Dedifferentiated amniotic fluid mesenchymal stem cell (primary cell): Measurements from ENCODE around the gene TMEM11.
"Not testable (repeated sequence)": the region's sequence is repeated elsewhere in the genome, so short reads cannot be mapped to it uniquely, and the experiment has no call there.

ENCODE experiments used
- DNase-seq: peaks from one replicate; pipeline ENCODE4 v3.0.0-alpha.2; 2016; ENCODE audit errors: extremely low spot score

Gene TMEM11

DNA sequence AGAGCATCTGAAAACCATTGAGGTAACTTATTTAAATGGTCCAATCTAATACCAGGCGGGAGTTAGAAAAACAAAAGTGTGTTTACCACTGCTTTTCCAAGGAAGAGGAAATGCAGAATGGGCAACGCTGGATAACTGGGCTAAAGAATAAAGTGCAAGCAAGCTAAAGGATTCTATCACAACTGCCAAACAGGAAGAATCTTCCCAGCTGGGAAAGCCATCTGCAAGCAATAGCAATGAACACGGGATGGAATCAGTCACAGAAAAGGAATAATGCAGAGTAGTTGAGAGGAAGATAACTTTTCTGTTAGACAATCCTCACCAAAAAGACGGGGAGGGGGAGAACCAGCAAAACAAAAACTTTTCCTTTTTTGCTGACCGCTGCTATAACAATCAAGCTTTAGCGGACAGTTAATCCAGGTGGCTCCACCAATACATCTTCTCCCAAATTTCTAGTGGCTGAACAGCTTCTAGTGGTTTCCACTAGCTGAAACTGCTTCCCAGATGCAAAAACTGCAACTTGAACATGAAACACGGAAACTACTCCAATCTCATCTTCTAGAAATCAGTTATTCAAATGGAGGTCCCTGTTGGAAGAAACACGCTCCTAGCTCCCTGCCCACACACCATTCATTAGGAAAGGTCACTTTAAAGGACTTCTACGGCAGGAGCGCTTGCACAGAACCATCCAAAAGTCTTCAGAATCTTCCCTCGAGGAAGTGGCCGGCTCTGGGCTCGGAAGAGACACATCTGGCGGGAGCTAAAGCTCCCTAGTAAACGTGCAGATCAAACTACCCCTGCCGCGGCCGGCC is 929 bp downstream of the TMEM11 start:
- DNase-seq = no peak

DNA sequence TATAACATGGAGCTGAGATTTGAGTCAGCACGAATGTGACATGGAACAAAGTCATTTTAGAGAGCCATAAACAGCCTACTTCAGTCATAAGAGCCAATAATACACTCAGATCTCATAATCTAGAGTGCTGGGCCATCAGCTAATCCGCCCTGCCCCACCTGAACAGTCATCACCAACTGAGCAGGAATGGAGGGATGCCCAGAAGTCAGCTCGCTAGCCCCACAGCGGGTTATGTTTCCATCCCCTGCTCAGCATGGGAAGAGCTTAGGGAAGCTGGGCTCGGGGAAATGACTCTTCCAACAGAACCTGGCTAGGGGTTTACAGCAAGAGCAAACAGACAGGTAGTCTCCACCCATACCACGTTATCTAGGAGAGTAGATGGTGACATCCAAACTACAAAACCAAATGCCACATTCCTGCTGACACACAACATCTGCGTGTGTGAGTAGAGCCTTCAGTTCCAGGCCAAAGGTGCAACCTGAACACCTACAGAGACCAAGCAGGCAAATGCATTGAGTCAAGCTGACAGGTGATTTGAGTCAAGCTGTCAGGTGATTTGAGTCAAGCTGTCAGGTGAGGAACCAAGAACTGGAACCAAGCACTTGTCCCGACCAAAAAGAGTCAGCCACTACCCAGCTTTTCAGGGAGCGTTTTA is 2.0 kb downstream of the TMEM11 start:
- no peak for DNase-seq

DNA sequence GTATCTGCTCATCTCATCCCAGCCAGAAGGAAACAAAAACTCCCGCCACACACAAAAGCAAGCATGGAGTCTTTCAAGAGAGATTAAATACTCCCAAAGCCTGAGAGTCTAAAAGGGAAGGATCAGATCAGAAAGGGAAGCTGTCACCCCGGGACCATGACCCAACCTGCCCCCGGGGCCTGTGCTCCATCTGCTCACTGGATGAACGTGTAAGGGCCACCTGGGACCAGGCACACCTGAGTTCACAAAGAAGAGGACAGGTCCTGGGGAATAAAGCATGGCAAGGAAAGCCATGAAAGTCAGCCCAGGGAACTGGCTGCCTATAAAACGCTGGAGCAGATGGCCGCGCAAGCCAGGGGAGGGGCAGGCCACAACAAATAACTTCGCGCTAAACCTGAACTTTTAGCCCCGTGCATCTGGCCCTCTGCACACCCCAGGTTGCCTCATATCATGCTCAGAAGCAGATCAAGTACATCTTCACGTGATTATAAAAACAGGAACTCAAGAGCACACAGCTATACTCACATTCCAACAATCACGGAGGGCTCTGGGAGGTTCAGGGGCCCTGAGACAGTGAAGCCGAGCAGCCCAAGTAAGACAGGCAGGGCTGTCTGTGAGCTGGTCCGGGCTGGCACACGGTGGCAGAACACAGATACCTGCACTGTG is 3.4 kb downstream of the TMEM11 start:
- no peak for DNase-seq

DNA sequence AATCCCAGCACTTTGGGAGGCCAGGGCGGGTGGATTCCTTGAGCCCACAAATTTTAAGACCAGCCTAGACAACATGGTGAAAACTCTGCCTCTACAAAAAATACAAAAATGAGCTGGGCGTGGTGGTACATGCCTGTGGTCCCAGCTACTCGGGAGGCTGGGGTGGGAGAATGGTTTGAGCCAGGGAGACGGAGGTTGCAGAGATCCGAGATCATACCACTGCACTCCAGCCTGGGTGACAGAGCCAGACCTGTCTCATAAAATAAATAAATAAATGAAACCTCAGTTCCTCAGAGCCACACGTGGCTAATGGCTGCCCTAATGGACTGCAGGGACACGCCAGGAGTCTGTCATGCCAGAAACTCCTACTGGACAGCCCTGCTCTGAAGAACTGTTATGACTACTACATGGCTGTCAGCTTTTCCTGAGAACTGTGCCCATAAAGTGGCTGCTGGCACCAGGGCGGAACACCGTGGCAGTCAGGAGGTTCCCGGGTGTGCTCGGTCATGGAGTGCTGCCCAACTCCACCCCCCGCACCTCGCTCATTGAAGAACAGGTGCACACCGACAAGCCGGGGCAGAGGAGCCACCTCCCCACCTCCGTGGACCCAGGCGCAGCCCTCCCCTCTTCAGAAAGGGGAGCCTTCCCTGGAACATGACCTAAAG is 4.3 kb downstream of the TMEM11 start:
- no peak for DNase-seq

DNA sequence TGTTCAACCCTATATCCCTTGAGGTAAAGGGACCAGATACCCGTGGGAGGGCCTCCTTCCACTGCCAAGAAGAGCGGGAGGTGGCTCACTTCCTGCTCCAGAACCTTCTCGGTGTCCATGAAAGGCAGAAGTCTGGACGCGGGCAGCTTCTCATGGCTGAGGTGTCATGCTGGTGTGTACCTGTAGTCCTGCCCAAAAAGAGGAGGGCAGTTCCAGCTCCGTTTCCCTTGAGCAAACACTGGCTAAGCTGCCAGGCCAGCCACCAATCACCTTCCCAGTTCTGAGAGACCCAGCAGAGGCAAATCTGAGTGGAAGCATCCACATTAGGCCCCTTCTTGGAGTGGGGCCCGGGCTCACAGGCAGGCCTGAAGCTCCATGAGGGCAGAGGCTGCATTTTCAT is 5.6 kb downstream of the TMEM11 start:
- DNase-seq = no peak

DNA sequence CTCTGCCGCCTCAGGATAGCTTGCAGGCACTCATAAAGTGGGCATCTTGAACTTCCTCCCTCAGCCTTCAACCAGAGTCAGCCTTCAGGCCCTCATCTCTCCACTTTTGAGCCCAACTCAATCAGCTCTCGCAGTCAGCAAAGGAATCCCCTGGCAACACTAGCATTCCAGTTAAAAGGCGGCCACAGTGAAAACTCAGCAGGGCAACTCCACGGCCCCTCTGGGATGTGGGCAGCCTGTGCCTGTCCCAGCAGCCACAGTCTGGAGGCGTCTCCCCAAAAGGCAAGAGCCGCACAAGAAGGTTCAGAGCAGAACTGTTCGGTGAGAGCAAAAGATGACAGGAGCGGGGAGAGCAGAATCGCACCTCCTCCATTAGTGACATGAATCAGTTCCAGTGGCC is 9.0 kb downstream of the TMEM11 start:
- DNase-seq = no peak

DNA sequence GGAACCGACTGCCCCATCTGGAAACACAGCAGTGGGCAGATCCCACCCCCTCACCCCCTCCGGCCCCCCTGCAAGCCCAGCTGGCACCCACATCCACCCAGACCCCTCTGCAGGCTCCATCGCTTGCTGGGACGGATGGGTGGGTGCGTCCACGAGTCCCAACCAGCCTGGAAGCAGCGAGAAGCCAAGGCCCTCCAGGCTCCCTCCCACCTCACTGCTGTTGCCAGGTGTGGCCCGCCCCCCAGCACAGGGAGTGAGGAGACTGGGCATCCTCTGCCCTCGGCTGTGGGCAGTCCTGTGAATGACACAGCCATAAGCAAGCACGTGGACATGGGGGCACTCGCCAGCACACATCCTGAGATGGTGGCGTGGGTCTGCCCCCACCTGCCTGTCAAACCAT is 11.4 kb downstream of the TMEM11 start:
- DNase-seq = no peak

DNA sequence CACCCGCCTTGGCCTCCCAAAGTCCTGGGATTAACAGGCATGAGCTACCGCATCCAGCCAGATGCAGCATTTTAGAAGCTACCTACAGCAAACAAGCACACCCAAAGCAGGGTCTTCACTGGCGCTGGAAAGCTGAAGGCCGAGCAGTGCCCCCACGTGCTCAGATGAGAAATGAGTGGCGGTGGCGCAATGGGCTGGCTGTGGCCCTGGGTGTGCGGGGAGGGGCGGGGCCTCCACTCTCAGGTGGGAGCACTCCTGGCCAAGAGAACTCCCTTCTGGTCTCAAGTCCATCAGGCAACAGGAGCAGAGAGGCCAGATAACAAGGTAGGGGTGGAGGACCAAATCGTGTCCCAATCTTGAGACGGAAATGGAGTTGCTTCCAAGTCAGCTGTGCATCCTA is 12.1 kb downstream of the TMEM11 start:
- no peak for DNase-seq

DNA sequence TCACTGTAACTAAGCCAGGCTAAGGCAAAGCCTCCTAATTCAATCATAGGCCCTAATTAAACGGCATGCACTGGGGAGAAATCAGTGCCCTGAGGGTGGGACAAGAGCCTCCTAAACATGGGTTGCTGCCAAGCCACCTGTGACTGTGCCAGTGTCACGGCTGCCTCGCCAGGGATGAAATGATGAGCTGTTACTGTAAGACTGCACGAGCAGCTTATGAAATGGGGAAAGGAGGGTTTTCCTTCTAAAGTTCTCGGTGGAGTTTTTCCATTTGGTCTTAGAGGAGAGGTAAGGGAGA is 12.7 kb downstream of the TMEM11 start:
- peak; percentile 61 for DNase-seq

DNA sequence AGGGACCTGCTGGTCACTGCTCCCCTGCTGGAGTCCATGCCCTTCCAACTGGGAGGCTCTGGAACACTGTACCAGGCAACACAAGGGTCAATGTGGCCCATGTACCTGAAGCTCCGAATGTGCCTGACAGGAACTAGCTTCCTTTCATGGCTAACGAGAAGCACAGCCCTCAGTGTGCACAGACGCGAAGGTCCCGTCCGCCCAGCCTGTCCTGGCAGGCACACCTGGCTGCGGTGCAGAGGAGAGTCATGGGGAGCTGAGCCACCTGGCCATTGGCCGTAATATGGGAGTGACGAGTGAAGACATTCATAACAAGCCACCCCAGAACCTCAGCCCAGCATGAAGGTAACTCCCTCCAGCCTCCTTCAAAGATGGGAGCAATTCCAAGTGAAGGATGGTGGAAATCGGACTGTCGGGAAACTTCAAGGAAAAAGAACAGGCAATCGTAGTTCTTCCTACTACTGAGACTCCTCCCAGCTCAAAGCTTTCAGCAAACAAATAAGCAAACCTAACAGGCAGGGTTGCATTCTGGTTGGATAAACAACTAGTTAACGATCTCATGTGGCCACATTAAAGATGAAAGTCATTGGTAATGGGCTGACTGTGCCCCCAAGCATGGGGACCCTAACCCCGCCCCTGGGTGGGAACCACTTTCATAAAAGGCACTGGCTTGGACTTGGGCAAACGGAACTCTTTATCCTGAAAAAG is 13.2 kb downstream of the TMEM11 start:
- DNase-seq = no peak

DNA sequence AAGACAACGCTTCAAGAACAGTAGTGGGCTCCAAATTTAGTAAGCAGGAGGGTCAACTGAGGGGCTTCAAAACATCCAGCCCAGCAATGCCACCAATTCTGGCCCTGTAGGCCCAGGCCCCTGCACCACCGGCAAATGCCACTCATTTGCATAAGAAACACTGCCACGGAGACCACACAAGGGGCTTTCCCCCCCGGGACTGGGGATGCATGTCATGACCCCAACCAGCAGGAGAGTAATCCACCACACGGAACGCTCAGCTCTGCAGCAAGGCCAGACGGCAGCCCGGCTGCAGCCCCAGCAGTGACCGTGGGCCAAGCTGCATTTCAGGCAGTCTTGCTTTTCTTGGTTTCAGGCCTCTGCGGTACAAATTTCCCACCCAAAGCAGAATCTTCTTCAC is 14.1 kb downstream of the TMEM11 start:
- no peak for DNase-seq

DNA sequence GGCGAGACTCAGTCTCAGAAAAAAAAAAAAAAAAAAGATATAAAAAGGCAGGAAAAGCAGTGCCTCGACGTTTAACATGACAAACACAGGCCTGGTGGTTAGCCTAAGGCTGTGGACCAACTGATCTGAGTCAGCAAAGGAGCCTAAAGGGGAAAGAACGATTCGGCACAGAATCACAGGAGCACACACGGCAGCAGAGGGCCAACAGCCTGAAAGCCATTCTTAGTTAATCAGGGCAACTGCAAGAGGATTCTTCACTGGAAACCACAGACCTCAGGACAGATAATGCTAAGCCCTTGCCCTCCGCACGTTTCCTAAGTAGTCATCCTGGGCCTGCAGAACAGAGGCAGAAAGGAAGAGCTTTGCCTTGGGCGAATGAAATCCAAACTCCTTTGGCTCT is 14.7 kb downstream of the TMEM11 start:
- DNase-seq = peak; percentile 20

DNA sequence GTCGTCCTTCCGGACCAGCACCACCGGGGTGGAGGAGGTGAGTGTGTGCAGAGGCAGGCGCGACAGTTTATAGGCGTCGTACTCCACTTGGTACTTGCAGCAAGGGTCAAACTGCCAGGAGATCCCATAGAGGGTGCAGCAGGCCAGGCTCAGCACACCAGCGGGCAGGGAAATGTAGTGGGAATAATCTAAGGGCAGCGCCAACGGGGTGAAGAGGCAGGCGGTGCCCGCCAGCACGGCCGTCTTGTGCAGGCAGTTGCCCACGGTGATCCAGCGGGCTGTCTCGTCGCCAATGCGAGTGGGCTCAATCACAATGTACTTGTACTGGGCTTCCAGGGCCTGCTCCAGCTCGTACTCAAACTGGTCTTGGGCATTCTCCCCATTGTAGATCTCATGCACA is 15.6 kb downstream of the TMEM11 start:
- no peak for DNase-seq

DNA sequence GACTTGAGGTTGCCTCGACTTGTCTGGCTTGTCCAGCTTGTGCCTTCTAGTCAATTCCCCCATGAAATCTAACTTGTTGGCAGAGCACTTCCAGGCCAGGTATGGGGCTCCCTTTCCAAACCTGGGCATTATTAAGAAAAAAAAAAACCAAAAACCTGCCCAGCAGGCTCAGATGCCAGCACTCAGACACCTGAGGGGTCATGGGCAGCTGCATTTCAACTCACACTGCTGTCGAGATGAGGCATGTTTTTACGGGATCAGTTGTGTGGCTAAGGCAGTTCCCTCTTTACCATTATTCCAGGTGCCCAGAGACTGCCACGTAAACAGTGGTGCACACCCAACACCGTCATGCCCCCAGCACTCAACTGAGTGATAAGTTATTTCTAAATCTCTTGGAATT is 17.8 kb downstream of the TMEM11 start:
- no peak for DNase-seq

DNA sequence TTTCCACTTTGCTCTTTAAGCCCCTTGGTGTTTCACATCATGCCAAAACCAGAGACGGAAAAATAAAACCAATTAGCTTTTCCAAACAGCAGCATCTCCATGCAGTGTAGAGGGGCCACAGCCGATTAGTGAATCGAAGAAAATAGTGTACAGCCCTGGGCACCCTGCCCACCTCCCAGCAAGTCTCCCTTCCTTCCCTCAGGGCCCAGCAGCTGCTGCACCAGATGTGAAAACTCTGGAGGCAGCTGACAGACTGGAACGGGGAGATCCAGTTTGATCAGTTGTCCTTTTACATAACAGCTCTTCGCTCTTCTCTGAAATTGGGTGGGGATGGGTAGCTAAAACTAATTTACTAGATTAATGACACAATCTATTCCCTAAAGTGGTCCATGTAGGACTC is 19.3 kb downstream of the TMEM11 start:
- DNase-seq = no peak

DNA sequence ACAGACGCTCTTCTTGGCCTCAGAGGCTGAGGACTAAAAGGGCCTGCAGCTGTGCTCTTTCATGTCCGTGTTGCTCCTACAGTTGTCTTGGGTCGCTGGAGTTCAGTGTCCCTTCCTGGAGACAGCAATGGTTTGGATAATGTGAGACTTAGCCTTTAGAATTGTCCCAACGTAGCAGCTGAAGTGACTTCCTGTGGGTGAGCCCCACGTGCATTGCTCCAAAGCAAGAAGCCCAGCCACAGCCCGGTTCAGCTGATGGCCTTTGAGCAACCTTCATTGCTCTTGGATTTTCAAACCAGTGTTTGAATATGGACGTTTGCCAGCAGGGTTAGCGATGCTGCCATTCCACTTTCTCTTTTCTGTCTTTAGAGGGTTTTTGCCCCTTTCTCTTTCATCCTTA is 19.7 kb downstream of the TMEM11 start:
- no peak for DNase-seq

DNA sequence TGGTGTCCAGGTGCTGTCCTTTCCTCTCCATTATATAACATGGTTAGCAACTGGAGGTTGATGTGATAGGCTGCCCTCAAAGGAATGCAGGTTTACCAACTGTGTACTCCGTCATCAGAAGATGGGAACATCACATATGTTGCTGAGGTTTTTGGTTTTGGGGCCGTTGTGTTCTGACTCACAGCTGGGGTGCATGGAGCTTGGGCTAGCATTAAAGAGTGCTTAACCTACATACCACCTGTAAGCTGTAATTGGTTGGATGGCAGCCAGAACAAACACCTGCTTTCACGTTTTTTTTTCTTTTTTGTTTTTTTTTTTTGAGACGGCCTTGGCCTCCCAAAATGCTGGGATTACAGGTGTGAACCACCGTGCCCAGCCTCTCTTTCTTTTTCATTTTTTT is 20.9 kb downstream of the TMEM11 start:
- DNase-seq = no peak

DNA sequence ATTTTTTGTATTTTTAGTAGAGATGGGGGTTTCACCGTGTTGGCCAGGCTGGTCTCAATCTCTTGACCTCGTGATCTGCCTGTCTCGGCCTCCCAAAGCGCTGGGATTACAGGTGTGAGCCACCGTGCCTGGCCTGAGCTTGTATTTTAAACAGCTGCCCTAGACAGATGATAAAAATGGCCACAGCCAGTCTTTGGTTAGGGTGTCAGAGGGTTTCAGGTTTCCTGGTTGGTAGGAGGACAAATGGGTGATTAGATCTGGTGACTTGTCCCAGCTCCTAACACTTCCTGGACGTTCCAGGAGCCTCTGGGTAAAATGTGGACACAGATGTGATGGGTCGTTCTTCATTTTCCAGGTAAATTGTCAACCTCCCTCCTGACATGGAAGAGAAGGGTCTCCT is 21.5 kb downstream of the TMEM11 start:
- DNase-seq = not testable (repeated sequence)

DNA sequence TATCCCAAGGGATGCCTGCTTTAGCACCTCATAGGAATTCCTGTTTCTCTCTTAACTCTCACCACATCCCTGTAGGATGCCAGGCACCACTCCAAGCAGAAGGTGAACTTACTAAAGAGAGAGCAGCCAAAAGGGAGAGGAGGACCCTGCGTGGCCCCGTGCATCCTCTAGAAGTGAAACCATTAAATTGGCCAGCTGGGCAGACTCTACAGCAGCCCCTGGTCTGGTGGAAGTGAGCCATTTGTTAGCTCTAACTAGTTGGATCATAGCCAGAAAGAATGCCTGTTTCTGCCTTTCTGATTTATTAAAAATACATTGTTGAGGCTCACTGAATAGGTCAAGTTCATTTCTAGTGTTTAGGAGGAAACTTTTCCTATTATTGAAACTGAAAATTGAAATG is 22.3 kb downstream of the TMEM11 start:
- no peak for DNase-seq

DNA sequence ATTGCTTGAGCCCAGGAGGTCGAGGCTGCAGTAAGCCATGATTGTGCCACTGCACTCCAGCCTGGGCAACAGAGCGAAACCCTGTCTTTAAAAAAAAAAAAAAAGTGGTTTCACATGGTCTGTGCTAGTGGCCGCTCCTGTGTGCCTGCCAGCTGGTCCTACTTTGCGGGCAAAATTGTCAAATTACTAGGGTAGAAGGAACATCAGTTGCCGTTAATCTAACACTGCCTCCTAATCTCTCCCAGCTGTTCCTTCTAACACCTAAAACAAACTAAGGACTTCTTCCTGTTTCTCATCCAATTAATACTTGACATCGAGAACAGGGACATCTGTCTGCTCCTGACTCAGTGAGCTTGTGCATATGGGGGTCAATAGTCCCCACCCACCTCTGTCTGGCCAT is 23.9 kb downstream of the TMEM11 start:
- no peak for DNase-seq

DNA sequence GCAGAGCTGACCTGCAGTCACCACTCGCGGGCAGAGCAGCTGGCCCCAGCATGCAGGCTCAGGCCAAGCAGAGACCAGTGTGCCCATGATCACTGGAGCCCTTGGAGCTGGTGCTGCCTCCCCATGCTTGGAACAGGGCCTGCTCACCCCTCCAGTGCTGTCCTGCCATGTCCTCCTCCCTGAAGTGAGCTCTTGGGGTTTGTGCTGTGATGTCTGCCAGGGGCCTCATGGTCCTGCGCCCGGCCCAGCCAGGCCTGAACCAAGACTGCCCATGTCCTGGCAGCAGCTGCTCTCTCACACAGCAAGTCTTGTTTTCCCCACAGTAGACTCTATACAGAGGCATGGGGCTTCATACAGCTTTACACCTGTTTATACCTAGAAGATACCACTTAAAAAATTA is 24.6 kb downstream of the TMEM11 start:
- DNase-seq = no peak
